ENCODE results near the gene TLR1. TPM values are rescaled to one million over a fixed set of nuclear protein-coding genes. Genes with fewer than 3 reads are reported as not detected.
"Not testable (repeated sequence)": the region's sequence is repeated elsewhere in the genome, so short reads cannot be mapped to it uniquely, and the experiment has no call there.

The TLR1 gene
- total RNA-seq, 4 donors from 2014 or later: 2.5 to 11.3 (median 10.3) TPM

GRCh38 chr4:38818441-38818976 is 13.9 kb upstream of the TLR1 start:
- intact Hi-C loops (cut with DNase I): no loop called here
- Histone ChIP-seq H3K4me1 (peaks cover 0 to 7% (median 0%) of the 10 kb centered on the region in 3 donors), H3K27me3 (no peaks in the 10 kb centered on the region), H3K27ac (no peak overlapping the region), H3K36me3 (no peaks in the 10 kb centered on the region), H3K4me3 (no peak overlapping the region), H3K9me3 (no peaks in the 10 kb centered on the region)
- 56% methylated on average over 3 to 5 of the region's 5 CpGs for WGBS, 2 donors
- no peak for TF ChIP-seq CTCF (IDR thresholded peaks at IDR 0.05)
- no peak for TF ChIP-seq POLR2A (IDR thresholded peaks at IDR 0.05)
- DNase-seq: no peak

GRCh38 chr4:38815885-38816782 is 11.5 kb upstream of the TLR1 start:
- no peak for DNase-seq
- no peak for TF ChIP-seq POLR2A (IDR thresholded peaks at IDR 0.05)
- no peak for TF ChIP-seq CTCF (IDR thresholded peaks at IDR 0.05)
- WGBS, 2 donors: 63 to 81% methylated on average over 3 of the region's 3 CpGs
- H3K4me1 ChIP-seq: peaks cover 0 to 7% (median 0%) of the 10 kb centered on the region in 3 donors
- peak overlapping the region in 2 of 4 donors; percentile 44 to 51 for H3K27ac ChIP-seq
- intact Hi-C loops (cut with DNase I): no loop called here
- H3K27me3 ChIP-seq: no peaks in the 10 kb centered on the region
- no peaks in the 10 kb centered on the region for H3K9me3 ChIP-seq
- H3K36me3 ChIP-seq: no peaks in the 10 kb centered on the region
- H3K4me3 ChIP-seq: no peak overlapping the region

GRCh38 chr4:38814386-38814785 is 9.8 kb upstream of the TLR1 start:
- 56 to 59% methylated on average over 3 of the region's 3 CpGs for WGBS, 2 donors

DNA sequence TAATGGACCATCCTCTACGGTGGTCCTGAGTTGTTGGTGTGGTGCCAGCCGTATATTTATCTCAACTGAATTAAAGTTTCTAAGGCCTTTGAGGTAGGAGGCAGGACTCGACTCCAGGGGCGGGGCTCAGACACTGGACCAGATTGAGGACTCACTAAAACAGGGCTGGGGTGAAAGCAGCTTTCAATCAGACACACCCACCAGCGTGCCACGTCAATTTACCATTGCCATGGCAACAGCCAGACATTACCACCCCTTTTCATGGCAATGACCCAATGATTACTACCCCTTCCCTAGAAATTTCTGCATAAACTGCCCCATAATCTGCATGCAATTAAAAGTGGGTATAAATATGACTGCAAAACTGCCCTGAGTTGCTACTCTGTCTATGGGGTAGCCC is 6.7 kb upstream of the TLR1 start:
- Histone ChIP-seq H3K27me3 (no peaks in the 10 kb centered on the region), H3K9me3 (no peaks in the 10 kb centered on the region), H3K4me3 (no peak overlapping the region), H3K4me1 (no peaks in the 10 kb centered on the region), H3K36me3 (no peaks in the 10 kb centered on the region), H3K27ac (no peak overlapping the region)
- 71 to 82% methylated on average over 2 to 4 of the region's 6 CpGs for WGBS, 2 donors
- no peak for DNase-seq
- intact Hi-C loops (cut with DNase I): no loop called here
- no peak for TF ChIP-seq POLR2A (IDR thresholded peaks at IDR 0.05)
- TF ChIP-seq CTCF (IDR thresholded peaks at IDR 0.05): no peak

More at GRCh38 chr4:38814386-38814785, 9.8 kb upstream of the TLR1 start:
- no peaks in the 10 kb centered on the region for H3K27me3 ChIP-seq
- H3K4me1 ChIP-seq: peaks cover 0 to 7% (median 0%) of the 10 kb centered on the region in 3 donors
- H3K9me3 ChIP-seq: no peaks in the 10 kb centered on the region
- no peak for DNase-seq
- peak overlapping the region in 1 of 4 donors; percentile 66 for H3K27ac ChIP-seq
- intact Hi-C loops (cut with DNase I): no loop called here
- no peak for TF ChIP-seq POLR2A (IDR thresholded peaks at IDR 0.05)
- no peak for TF ChIP-seq CTCF (IDR thresholded peaks at IDR 0.05)
- no peaks in the 10 kb centered on the region for H3K36me3 ChIP-seq
- H3K4me3 ChIP-seq: no peak overlapping the region

DNA sequence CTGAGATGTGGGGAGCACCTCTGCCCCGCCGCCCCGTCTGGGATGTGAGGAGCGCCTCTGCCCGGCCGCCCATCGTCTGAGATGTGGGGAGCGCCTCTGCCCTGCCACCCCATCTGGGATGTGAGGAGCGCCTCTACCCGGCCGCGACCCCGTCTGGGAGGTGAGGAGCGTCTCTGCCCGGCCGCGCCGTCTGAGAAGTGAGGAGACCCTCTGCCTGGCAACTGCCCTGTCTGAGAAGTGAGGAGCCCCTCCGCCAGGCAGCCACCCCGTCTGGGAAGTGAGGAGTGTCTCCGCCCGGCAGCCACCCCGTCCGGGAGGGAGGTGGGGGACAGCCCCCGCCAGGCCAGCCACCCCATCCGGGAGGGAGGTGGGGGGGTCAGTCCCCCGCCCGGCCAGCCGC is 2.9 kb upstream of the TLR1 start:
- H3K27ac ChIP-seq; intact Hi-C loops (cut with DNase I); H3K9me3 ChIP-seq; H3K4me3 ChIP-seq; H3K27me3 ChIP-seq; DNase-seq; H3K36me3 ChIP-seq: not testable (repeated sequence)
- no CpG with 5 or more reads among the region's 29 CpGs for WGBS, 2 donors
- H3K4me1 ChIP-seq: peaks cover 0 to 32% (median 9%) of the 10 kb centered on the region in 3 donors

DNA sequence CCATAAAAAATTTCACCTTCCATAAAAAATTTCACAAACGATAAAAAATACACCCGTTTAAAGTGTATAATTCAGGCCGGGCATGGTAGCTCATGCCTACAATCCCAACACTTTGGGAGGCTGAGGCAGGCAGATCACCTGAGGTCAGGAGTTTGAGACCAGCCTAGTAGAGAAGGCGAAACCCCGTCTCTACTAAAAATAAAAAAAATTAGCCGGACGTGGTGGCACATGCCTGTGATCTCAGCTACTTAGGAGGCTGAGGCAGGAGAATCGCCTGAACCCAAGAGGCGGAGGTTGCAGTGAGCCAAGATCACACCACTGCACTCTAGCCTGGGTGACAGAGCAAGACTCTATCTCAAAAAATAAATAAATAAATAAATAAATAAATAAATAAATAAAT is 1.7 kb upstream of the TLR1 start:
- H3K36me3 ChIP-seq; H3K9me3 ChIP-seq; H3K4me3 ChIP-seq; intact Hi-C loops (cut with DNase I); H3K27me3 ChIP-seq; DNase-seq: not testable (repeated sequence)
- peaks cover 0 to 32% (median 9%) of the 10 kb centered on the region in 3 donors for H3K4me1 ChIP-seq
- H3K27ac ChIP-seq: peak overlapping the region in 1 of 4 donors; percentile 88
- 76 to 87% methylated on average over 9 of the region's 9 CpGs for WGBS, 2 donors

Data from esophagus squamous epithelium (tissue), 5 donors.